ENCODE results near the gene REP15. TPM values are rescaled to one million over a fixed set of nuclear protein-coding genes. Genes with fewer than 3 reads are reported as not detected.

The REP15 gene
- polyA plus RNA-seq, 1 donor (not counting 4 experiments of a cell fraction or from before 2014, with no cell fraction given), result 1.8 TPM

GRCh38 chr12:27674989-27675388 lies 21.3 kb upstream of the REP15 start:
- H3K27ac ChIP-seq (ENCODE audit: control insufficient read depth, insufficient read depth, low read length), result no peak overlapping the region
- H3K9me1 ChIP-seq (ENCODE audit: control insufficient read depth, extremely low read depth, insufficient read depth, low read length), result no peaks in the 10 kb centered on the region
- H3K9me3 ChIP-seq (ENCODE audit: control insufficient read depth, low read depth, low read length), result no peaks in the 10 kb centered on the region
- H4K20me1 ChIP-seq (ENCODE audit: control insufficient read depth, extremely low read depth, insufficient read depth, low read length), result no peaks in the 10 kb centered on the region
- H3K4me3 ChIP-seq (ENCODE audit: control insufficient read depth in 2 of 3, extremely low read depth in 1 of 3, insufficient read depth in 2 of 3, low read depth in 1 of 3, low read length in 3 of 3), result no peak overlapping the region
- no peaks in the 10 kb centered on the region for H3K27me3 ChIP-seq (ENCODE audit: control insufficient read depth, extremely low read depth, insufficient read depth, low read length)
- FAIRE-seq, result no peak
- TF ChIP-seq EZH2 (IDR thresholded peaks at IDR 0.05; ENCODE audit: low read length), result no peak
- no peak for TF ChIP-seq CTCF (optimal IDR thresholded peaks at IDR 0.05 in 1 of 3, IDR thresholded peaks at IDR 0.05 in 1 of 3, conservative IDR thresholded peaks at IDR 0.05 in 1 of 3; ENCODE audit: extremely low read depth in 1 of 3, insufficient read depth in 2 of 3, low read length in 3 of 3)
- no peak for DNase-seq (ENCODE audit: low read depth, low spot score)
- dilution Hi-C loops (cut with MboI; ENCODE audit: extremely low pct_ligation_motif_present, low sequenced_read_pairs), result no loop called here
- no peaks in the 10 kb centered on the region for H3K79me2 ChIP-seq (ENCODE audit: control insufficient read depth, insufficient read depth, low read length)
- H3K36me3 ChIP-seq (ENCODE audit: control insufficient read depth in 2 of 2, extremely low read depth in 1 of 2, insufficient read depth in 2 of 2, low read length in 2 of 2), result peaks cover 23 to 36% of the 10 kb centered on the region in 2 experiments
- no peak overlapping the region for H3K4me2 ChIP-seq (ENCODE audit: control insufficient read depth, extremely low read depth, insufficient read depth, low read depth, low read length)
- H2AFZ ChIP-seq (ENCODE audit: control insufficient read depth, low read length), result no peak overlapping the region
- H3K9ac ChIP-seq (ENCODE audit: control insufficient read depth, extremely low read depth, insufficient read depth, low read length), result no peak overlapping the region
- H3K4me1 ChIP-seq (ENCODE audit: control insufficient read depth, extremely low read depth, insufficient read depth, low read length), result no peaks in the 10 kb centered on the region

- Histone ChIP-seq H2AFZ (ENCODE audit: control insufficient read depth, low read length) (no peak overlapping the region), H3K4me1 (ENCODE audit: control insufficient read depth, extremely low read depth, insufficient read depth, low read length) (no peaks in the 10 kb centered on the region), H3K36me3 (ENCODE audit: control insufficient read depth in 2 of 2, extremely low read depth in 1 of 2, insufficient read depth in 2 of 2, low read length in 2 of 2) (peaks cover 32 to 36% of the 10 kb centered on the region in 2 experiments), H3K27me3 (ENCODE audit: control insufficient read depth, extremely low read depth, insufficient read depth, low read length) (no peaks in the 10 kb centered on the region), H4K20me1 (ENCODE audit: control insufficient read depth, extremely low read depth, insufficient read depth, low read length) (no peaks in the 10 kb centered on the region), H3K9me3 (ENCODE audit: control insufficient read depth, low read depth, low read length) (no peaks in the 10 kb centered on the region), H3K4me3 (ENCODE audit: control insufficient read depth in 2 of 3, extremely low read depth in 1 of 3, insufficient read depth in 2 of 3, low read depth in 1 of 3, low read length in 3 of 3) (no peak overlapping the region), H3K79me2 (ENCODE audit: control insufficient read depth, insufficient read depth, low read length) (no peaks in the 10 kb centered on the region), H3K4me2 (ENCODE audit: control insufficient read depth, extremely low read depth, insufficient read depth, low read depth, low read length) (no peak overlapping the region), H3K9me1 (ENCODE audit: control insufficient read depth, extremely low read depth, insufficient read depth, low read length) (no peaks in the 10 kb centered on the region), H3K27ac (ENCODE audit: control insufficient read depth, insufficient read depth, low read length) (no peak overlapping the region), H3K9ac (ENCODE audit: control insufficient read depth, extremely low read depth, insufficient read depth, low read length) (no peak overlapping the region)
- dilution Hi-C loops (cut with MboI; ENCODE audit: extremely low pct_ligation_motif_present, low sequenced_read_pairs), result no loop called here
- TF ChIP-seq CTCF (optimal IDR thresholded peaks at IDR 0.05 in 1 of 3, IDR thresholded peaks at IDR 0.05 in 1 of 3, conservative IDR thresholded peaks at IDR 0.05 in 1 of 3; ENCODE audit: extremely low read depth in 1 of 3, insufficient read depth in 2 of 3, low read length in 3 of 3) (no peak), EZH2 (IDR thresholded peaks at IDR 0.05; ENCODE audit: low read length) (no peak)
- no peak for FAIRE-seq
- no peak for DNase-seq (ENCODE audit: low read depth, low spot score)
These were observed 15.6 kb upstream of the REP15 start for GRCh38 chr12:27680619-27681018.
